GM19455 (cell line): ENCODE results near the gene FALEC.

Experiments
- ATAC-seq: cut with Tn5 transposase; IDR thresholded peaks from one replicate; pipeline ENCODE4 v1.9.1; 2021; ENCODE audit not compliant: unreplicated experiment

Gene FALEC

GRCh38 chr1:150515328-150516049, at the start of gene FALEC:
Gene FALEC, plus strand, starts transcription at chr1:150515752.
- peak; percentile 93 for ATAC-seq

GRCh38 chr1:150466964-150467363, 48.6 kb upstream of the FALEC start:
- ATAC-seq, result no peak

GRCh38 chr1:150469291-150469690, 46.3 kb upstream of the FALEC start:
- ATAC-seq, result no peak

GRCh38 chr1:150472601-150473200, 42.9 kb upstream of the FALEC start:
- no peak for ATAC-seq

- ATAC-seq, result no peak
Measured at GRCh38 chr1:150473659-150474058, 41.9 kb upstream of the FALEC start.

- no peak for ATAC-seq
Measured at GRCh38 chr1:150474869-150475268, 40.7 kb upstream of the FALEC start.

- ATAC-seq, result no peak
Measured at GRCh38 chr1:150476754-150477153, 38.8 kb upstream of the FALEC start.

GRCh38 chr1:150477320-150477719, 38.2 kb upstream of the FALEC start:
- ATAC-seq, result no peak

- no peak for ATAC-seq
Measured at GRCh38 chr1:150477733-150478132, 37.8 kb upstream of the FALEC start.

- no peak for ATAC-seq
Measured at GRCh38 chr1:150479370-150479769, 36.2 kb upstream of the FALEC start.

GRCh38 chr1:150479927-150480352, 35.6 kb upstream of the FALEC start:
- ATAC-seq, result no peak

GRCh38 chr1:150484431-150484830, 31.1 kb upstream of the FALEC start:
- ATAC-seq, result no peak

- no peak for ATAC-seq
Measured at GRCh38 chr1:150484861-150485260, 30.7 kb upstream of the FALEC start.

- peak; percentile 97 for ATAC-seq
Measured at GRCh38 chr1:150486966-150487762, 28.4 kb upstream of the FALEC start, which contains the start of gene TARS2. Gene TARS2, plus strand, starts transcription at chr1:150487419. Its CDS starts 32 bp downstream, at chr1:150487451.

- ATAC-seq, result no peak
Measured at GRCh38 chr1:150487763-150488115, 27.8 kb upstream of the FALEC start.

GRCh38 chr1:150493175-150493574, 22.4 kb upstream of the FALEC start:
- ATAC-seq, result no peak

- no peak for ATAC-seq
Measured at GRCh38 chr1:150498342-150498741, 17.2 kb upstream of the FALEC start.

GRCh38 chr1:150505431-150505830, 10.1 kb upstream of the FALEC start:
- no peak for ATAC-seq

GRCh38 chr1:150507912-150508864, 7.4 kb upstream of the FALEC start, which contains the start of gene ECM1:
Gene ECM1, plus strand, starts transcription at chr1:150508109. Its CDS starts 101 bp downstream, at chr1:150508210.
- no peak for ATAC-seq

GRCh38 chr1:150508982-150509381, 6.6 kb upstream of the FALEC start:
- ATAC-seq, result no peak

- ATAC-seq, result no peak
Measured at GRCh38 chr1:150511551-150511950, 4.0 kb upstream of the FALEC start.
